ENCODE measurements around the gene CENPO. TPM values are rescaled to one million over a fixed set of nuclear protein-coding genes. Genes with fewer than 3 reads are reported as not detected.
"Not testable (repeated sequence)": the region's sequence is repeated elsewhere in the genome, so short reads cannot be mapped to it uniquely, and the experiment has no call there.

The CENPO gene
- total RNA-seq, 1 donor from 2014 or later = 11.6 TPM

DNA sequence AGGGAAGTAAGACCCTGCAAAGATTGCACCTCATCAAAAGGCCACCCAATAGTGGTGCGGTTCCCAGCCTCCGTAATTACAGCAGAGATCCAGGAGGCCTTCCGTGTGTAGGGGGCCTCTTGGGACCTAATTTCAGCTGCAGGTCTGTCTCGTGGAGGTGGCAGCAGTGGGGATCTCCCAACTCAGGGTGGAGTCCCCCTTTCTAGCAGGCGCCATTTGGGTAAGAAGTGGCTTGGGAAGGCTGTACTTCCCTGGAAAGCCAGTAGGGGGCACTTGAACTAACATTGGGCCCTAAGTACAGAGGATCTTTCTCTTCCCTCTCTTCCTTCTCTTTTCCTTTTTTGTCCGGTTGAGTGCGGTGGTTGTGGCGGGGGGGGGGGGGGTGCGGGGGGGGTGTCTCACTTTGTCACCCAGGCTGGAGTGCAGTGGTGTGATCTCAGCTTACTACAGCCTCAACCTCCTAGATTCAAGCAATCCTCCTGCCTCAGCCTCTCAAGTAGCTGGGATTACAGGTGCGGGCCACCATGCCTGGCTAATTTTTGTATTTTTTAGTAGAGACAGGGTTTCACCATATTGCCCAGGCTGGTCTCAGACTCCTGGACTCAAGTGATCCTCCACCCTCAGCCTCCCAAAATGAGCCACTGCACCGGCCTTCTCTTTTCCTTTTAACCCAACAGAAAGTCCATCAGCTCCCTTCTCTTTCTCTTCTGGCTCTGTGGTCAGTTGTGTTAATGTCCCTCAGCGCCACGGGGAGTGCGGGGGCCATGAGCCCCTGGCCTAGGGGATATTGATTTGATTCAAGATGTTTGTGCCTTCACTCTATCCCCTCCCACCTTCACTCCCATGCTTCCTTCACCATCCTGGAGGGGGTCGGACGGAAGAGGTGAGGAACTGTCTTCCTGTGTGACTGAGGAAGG lies 32.0 kb downstream of the CENPO start:
- DNase-seq = peak; percentile 24

DNA sequence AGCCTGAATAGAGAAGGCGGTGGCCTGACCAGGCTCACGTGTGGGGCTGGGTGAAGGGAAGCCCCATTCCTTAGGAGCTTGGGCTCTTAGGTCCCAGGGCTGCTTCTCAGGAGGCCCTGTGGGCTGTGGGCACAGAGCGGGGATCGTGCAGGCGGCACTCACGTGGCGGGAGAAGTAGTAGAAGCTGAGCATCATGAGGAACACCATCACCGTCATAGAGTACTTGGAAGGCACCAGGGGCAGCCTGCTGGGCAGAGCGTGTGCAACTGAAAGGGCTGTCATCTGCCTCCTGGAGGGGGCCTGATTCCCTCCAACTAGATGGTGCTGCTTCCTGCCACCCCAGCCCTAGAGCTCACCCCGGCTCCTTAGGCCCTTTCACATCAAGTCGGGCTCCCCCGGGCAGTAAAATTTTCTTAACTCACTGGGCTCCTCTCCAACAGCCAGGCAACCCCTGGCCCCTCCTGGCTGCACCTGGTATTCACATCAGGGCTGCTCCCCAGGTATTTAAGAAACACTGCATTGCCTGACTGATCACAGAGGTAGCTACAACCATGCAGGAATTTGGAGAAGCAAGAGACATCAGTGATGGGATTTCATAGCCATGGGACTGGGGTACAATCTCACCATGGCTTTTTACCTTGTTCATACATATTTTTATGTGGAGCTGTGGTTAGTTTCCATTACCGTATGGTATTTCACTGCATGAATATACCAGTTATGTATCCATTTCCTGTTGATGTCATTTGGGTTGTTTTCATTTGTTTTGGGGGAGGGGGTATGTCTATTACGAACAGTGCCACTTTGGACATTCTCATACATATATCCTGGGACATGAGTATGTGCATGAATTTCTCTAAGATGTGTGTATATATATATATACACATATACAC lies 32.9 kb downstream of the CENPO start:
- DNase-seq = peak; percentile 40

- peak; percentile 34 for DNase-seq
Measured at GRCh38 chr2:24826773-24827145, 33.5 kb downstream of the CENPO start.

DNA sequence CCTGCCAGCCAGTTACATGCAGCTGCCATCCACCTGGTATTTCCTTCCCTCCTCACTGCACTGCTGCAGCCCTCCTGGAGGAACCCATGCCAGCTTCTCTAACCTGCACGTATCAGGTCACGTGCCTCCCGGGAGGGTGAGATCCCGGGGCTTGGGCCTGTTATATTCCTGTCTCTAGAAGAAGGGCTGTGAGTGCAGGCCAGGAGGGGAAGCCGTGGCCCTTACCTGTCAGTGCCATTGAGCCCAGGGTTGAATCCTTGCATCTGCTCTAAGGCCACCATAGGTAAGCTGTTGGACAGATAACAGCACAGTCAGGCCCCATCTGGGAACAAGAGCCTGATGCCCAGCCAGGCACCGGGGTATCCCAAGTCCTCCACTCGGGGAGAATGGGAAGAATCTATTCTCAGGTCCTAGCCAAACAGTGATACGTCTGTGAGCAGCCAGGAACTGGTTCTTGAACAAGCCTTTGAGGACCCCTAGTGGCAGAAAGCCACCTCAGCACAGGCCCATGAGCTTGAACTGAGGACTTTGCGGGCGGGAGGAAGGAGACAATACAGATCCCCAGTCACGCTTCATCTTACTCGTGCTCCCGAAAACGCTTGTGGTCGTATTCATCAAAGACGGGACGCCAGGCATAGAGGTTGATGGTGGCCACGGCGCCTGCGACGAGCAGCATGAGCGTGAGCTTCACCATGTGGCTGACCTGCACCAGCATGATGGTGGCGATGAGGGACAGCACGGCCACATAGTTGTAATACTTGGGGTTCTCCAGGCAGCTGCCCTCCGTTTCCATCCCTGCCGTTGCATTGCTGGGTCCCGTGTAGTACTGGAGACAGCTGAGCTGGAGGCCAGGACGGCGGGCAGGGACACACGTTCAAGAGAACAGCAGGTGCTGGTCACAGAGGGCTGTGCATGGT lies 34.4 kb downstream of the CENPO start:
- DNase-seq = peak; percentile 94

DNA sequence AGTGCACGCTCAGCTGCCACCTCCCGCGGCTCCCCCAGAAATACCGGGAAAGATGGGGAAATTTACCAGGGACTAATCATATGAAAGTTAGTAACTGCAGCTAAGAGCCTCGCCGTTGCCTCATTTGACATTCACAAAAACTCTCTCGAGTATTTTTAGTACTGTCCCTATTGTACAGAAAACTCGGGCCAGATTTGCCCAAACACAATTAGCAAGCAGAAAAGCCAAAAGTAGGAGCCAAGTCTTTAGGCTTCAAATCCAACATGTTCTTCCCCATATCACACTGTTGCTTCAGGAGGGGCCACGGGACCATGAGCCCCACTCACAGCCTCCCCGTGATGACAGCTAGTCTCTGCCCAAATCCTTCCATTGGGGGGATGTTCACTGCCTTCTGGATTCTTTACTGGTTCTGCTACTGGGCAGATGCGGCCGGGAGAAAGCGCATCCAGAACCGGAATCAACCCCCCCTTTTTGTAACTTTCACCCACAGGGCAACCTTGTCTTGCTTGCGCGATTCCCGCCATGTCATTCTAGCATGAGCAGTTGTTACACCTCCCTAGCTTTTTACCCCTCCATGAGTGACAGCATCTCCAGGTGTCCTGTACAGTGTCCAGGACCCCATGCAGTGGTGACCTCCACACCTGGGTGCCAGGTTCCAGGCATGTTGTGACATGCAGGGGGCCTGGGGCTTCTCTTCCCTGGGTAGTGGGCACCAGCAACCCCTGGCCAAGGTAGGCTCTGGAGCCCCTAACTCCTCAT lies 35.2 kb downstream of the CENPO start:
- DNase-seq = no peak

DNA sequence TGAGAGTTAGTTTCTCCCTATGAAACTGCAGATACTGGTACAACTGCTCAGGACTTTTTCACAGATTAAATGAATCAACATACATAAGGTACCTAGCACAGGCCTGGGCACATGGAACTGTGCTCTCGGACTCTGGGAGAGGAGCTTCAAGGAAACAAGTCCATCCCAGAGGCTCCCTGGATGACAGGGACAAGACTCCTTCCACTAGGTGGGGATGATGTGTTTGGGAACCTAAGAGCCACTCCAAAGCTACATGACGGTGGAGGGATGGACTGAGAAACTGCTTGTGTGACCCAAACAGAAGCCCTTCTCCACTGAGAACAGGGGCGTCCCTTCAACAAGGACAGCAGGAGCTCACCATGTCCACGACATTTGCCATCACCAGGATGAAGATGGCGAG lies 37.1 kb downstream of the CENPO start:
- peak; percentile 60 for DNase-seq

DNA sequence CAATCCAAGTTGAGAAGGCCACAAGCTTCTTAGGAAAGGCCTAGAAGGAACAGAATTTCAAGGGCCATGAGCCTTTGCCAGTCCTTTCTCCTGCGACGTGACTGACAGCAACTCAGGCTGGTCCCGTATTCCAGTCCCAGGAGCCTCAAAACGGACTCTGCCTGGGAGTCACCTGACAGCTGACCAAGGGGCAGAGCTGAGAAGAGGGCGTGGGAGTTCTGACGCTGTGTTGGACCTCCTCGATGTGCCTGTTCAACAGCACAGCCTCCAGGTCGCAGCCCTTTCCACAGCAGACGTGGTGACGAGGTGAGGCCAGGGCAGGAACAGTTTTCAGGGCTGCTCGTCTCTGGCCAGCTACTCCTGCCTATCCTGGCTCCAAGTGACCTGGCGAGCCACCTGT lies 37.6 kb downstream of the CENPO start:
- no peak for DNase-seq

DNA sequence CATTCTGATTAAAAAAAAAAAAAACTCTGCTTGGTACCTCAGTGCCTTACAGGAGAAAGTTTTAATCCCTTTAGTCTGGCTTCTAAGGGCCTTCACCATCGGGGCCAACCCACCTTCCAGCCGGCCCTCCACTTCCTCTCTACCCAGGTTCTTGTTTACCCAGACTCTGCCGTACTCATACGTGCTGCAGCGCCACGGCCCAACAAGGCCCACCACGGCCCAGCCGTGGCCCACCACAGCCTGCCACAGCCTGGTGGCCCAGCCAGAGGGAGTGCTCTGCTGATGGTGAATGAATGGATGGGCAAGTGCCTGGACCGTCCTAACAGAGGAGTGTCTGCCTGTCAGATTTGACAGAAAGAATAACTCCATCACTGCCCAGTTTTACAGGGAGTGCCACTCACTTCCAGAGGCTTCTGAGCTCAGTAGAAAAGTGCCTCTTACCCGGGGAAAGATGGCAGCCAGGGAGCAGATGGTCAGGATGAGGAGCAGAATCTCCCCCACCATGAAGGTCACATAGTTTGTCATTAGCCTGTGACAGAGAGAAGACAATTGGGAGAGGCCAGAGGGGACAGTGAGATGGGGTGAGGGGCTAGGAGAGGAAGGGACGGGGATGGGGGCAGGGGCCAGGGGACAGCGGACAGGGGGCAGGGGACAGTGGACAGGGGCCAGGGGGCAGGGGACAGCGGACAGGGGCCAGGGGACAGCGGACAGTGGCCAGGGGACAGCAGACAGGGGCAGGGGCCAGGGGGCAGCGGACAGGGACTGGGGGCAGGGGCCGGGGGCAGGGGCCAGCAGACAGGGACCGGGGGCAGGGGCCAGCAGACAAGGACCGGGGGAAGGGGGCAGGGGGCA lies 38.2 kb downstream of the CENPO start:
- DNase-seq = no peak

DNA sequence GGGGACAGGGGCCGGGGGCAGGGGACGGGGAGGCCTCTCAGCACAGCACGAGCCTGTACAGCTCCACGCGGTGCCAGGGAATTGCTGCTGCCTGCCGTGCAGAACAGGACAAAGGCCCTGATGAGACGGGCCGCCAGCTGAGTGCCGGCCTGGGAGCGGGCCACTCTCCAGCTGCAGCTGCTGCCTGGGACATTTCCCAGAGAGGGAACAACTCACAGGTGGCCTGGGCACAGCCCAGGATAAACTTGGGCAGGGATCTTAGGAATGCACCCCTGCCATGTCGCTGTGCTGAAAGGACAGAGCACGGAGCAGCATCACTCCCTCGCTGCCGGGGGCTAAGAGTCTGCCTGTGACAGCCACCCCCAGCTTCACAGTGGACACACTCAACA lies 38.8 kb downstream of the CENPO start:
- no peak for DNase-seq

GRCh38 chr2:24832521-24832920 lies 39.3 kb downstream of the CENPO start:
- DNase-seq = no peak

DNA sequence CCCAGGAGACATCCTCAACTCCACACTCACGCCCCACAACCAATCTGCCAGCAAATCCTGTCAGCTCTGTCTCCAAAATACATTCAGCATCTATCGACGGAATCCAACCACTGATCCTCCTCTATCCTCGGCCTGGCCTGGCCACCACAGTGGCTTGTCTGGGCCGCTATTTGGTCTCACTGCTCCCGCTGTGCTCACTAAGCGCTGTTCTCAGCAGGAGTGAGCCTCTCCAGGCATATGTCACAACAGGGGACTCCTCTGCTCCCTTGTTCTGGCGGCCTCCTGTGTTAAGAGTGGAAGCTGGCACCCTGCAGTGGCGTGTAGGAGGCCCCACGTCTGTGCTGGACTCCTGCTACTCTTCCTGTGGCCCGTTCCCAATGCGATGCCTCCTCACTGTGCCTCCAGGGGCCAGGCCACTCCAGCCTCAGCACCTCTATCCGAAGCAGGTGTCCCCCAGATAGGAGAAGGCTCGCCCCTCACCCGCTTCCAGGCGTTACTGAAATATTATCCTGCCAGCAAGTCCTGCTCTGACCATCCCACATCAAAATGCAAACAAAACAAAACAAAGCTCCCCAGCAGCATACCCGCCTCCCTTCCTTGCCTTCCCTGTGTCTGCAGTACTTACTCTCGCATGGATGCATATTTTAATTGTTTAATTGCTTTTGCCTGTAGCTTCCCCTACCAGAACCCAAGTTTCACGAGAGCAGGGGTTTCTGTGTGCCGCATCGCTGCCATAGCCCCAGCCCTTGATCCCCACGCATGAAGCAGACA lies 39.9 kb downstream of the CENPO start:
- no peak for DNase-seq

- DNase-seq = no peak
Measured at GRCh38 chr2:24833821-24834732, 40.9 kb downstream of the CENPO start.

DNA sequence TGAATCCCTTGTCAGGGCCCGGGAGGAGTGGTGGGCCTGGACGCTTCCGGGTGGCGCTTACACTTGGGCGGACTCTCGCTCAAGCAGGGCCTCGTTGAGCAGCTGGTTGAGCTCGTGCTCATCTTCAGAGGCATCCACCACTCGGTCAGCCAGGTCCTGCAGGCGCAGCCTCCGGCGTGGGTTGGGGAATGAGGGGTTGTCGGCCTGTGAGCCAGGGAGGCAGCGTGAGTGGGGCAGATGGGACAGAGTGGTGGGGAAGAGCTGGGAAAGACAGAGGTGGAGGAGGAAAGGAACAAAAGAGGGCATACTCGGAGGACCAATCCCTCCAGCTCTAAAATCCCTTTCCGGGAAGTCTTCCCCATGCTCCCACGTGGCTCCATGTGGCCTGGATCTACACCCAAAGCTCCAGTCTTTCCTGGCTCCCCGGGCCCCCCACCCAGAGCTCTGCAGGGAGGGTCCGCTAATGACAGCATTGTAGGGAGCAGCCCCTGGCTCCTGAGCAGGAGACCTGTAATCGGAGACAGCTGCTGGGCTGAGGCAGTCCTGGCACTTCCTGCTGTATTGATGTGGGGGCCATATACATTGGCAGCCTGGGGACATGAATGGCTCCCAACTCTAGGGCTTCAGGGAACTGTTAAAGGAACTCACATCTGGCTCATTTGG lies 41.6 kb downstream of the CENPO start:
- DNase-seq = no peak

DNA sequence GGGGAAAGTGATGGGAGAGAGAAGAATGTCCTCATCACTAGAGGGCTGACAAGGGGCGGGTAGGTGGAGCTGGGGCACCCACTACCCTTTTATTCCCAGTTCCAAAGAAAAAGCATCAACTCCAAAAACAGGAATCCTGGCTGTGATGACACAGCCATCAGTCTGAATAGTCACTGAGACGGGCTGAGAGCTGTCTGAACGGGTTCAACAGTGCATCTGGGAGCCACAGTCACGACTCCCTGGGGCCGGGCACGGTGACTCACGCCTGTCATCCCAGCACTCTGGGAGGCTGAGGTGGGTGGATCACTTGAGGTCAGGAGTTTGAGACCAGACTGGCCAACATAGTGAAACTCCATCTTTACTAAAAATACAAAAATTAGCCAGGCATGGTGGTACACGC lies 42.2 kb downstream of the CENPO start:
- not testable (repeated sequence) for DNase-seq

- DNase-seq = no peak
Measured at GRCh38 chr2:24836206-24836605, 43.0 kb downstream of the CENPO start.

DNA sequence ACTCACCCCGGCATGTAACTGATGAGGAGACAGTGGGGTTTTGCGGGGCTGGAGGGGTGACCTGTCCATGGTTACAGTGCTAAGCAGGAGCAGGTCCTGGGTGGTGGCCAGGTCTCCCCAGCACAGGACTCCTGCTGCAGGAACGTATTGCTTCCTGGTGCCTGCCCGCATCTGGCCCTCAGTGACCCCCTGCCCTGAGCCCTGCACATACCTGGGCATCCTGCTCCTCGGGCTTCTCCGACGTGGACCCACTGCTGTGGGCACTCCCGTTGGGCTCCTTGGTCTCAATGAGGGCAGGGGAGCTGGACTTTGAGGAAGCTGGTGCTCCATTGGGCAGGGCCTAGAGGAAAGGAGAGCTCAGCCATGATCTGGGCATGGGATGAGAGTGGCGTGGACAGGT lies 43.5 kb downstream of the CENPO start:
- DNase-seq = no peak

DNA sequence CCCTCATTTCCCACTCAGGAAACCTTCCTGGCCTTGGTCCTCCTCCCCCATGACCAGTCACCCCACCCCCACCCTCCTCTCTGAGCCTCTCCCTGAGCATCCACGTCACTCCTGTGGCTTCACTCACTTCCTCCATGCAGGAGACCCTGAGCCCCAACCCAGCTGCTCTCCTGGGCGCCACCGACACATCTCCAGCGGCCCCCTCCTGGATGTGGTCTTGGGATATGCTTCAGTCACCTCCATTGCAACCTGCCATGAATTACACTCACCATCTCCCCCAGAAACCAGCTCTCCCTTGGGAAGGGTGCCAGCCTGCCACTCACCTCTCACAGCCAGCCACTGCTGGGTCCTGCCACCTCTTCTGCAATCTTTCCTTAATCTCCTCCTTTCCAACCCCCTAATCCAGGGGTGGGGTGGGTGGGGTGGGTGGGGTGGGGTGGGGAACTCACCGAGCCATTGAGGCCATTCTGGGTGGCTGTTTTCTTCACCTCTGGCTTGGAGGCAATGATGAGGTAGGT lies 44.8 kb downstream of the CENPO start:
- no peak for DNase-seq

DNA sequence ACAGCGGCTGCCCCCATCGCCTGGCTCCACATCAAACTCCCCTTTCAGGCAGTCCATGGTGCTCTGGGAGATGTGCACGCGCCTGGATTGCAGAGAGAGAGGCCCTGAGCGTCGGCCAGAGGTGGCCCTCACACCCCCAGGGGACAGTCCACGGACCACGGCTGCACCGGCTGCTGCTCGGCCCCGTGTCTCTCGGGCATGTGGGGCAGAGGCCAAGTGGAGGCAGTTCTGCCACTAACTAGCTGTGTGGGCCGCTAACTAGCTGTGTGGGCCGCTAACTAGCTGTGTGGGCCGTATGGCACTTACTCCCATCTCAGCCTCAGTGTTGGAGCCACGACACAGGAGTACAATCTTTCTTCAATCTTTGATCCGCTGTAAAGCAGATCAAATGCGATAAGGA lies 45.3 kb downstream of the CENPO start:
- DNase-seq = no peak
